D341Med (cell line): Measurements from ENCODE around the gene PRDM2.

Experiments
- DNase-seq: peaks from one replicate; pipeline ENCODE4 v3.0.0; 2012; ENCODE audit warnings: low spot score

The PRDM2 gene

GRCh38 chr1:13766592-13767564 is 66.9 kb downstream of the PRDM2 start:
- no peak for DNase-seq

- no peak for DNase-seq
Measured at GRCh38 chr1:13769212-13769611, 69.2 kb downstream of the PRDM2 start.

GRCh38 chr1:13769830-13770229 is 69.8 kb downstream of the PRDM2 start:
- no peak for DNase-seq

DNA sequence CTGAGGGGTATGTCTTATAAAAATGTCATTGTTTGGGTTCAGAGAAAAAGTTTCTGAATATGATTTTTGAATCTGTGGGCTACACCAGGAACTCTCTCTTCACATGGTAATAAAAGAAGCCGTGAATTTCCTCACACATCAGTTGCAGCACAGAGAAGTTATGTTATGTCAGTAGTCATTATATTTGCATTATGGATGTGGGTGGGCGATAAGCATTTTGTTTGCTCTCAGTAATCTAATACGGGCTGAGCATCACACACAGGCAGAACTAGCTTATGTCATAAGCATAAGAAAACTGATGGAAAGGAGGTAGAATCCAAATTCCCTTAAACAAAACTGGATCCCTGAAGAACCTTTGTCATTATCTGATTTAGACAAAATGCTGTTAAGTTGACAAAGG is 70.8 kb downstream of the PRDM2 start:
- DNase-seq: no peak

DNA sequence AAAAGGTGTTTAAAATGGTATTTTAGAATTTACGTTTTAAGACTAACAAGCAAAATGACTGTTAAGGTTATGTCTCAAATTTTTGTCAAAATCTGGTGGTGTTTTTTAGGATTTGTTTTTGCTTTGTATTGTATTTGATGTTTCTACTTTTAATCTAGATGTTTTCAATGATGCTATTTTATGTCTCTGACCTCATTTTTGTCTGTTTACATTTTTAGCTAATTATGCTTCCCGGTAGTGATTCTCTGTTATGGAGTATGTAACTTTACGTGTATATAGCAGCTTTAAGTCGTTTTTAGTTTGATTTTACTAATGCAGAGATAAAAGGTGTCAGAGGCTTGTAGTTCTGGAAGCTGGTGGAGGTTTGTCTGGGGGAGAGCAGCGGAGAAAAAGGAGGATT is 71.8 kb downstream of the PRDM2 start:
- no peak for DNase-seq

DNA sequence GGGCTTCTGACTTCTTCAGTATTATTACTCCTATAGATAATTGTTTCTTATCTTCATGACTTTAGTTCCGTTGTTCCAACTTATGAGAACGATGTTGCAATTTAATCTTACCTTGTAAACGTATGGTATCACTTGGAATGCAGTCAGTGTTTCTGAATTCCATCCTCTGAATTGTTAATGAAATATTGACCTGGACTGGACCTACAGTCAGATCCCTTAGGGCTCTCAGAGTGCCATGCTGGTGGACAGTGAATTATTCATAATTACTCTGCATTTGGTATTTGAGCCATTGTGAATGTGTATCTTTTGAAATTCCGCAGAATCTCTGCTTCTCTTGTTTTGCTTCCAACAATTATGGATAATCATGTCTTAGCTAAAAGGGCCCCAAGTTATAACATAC is 72.3 kb downstream of the PRDM2 start:
- no peak for DNase-seq

DNA sequence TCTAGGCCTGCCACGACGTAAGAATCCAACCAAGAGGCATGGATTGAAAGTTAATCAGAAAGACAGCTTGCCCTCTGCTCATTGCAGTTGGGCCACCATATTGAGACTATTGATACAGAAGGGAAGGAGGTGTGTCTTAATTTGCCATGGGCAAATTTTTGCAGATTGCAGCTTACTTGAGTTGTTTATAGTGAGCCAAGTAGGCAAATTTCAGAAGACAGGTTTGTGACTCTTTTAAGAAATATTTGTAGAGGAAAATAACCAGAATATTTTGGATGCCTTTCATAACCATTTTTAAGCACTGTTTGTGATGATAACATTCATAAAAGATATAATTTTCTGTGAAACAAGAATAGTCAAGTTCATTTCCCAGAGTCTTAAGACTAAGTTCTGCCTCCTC is 74.1 kb downstream of the PRDM2 start:
- no peak for DNase-seq

- DNase-seq: no peak
Measured at GRCh38 chr1:13775459-13775858, 75.5 kb downstream of the PRDM2 start.

DNA sequence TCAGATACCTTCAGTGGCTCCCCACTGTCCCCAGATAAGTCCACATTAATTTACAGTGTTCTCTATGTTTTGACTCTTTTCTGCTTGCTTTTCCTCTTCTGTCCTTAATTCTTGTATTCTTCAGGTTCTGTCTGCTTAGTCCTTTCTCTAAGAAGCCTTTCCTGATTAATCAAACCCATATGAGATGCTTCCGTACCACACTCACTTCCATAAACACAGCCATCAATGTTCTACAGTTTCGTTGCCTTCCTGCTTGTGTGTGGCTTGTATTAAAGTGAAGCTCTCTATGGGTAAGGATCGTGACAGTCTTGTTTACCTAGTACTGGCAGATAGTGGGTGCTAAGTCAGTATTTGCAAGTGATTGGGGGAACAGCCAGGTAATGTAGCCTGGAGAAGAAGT is 75.9 kb downstream of the PRDM2 start:
- no peak for DNase-seq

DNA sequence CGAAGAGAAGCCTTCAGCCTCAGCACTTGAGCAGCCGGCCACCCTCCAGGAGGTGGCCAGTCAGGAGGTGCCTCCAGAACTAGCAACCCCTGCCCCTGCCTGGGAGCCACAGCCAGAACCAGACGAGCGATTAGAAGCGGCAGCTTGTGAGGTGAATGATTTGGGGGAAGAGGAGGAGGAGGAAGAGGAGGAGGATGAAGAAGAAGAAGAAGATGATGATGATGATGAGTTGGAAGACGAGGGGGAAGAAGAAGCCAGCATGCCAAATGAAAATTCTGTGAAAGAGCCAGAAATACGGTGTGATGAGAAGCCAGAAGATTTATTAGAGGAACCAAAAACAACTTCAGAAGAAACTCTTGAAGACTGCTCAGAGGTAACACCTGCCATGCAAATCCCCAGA is 78.4 kb downstream of the PRDM2 start:
- DNase-seq: no peak

DNA sequence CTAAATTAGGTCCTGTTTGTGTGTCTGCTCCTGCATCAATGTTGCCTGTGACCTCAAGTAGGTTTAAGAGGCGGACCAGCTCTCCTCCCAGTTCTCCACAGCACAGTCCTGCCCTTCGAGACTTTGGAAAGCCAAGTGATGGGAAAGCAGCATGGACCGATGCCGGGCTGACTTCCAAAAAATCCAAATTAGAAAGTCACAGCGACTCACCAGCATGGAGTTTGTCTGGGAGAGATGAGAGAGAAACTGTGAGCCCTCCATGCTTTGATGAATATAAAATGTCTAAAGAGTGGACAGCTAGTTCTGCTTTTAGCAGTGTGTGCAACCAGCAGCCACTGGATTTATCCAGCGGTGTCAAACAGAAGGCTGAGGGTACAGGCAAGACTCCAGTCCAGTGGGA is 79.9 kb downstream of the PRDM2 start:
- no peak for DNase-seq

DNA sequence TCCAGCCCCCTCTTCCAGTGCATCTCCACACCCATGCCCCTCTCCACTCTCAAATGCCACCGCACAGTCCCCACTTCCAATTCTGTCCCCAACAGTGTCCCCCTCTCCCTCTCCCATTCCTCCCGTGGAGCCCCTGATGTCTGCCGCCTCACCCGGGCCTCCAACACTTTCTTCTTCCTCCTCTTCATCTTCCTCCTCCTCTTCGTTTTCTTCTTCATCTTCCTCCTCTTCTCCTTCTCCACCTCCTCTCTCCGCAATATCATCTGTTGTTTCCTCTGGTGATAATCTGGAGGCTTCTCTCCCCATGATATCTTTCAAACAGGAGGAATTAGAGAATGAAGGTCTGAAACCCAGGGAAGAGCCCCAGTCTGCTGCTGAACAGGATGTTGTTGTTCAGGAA is 80.8 kb downstream of the PRDM2 start:
- no peak for DNase-seq

- no peak for DNase-seq
Measured at GRCh38 chr1:13781228-13781627, 81.2 kb downstream of the PRDM2 start.

- DNase-seq: no peak
Measured at GRCh38 chr1:13781907-13782633, 82.1 kb downstream of the PRDM2 start.

- no peak for DNase-seq
Measured at GRCh38 chr1:13782634-13783360, 82.8 kb downstream of the PRDM2 start.

- no peak for DNase-seq
Measured at GRCh38 chr1:13783551-13783950, 83.6 kb downstream of the PRDM2 start.

DNA sequence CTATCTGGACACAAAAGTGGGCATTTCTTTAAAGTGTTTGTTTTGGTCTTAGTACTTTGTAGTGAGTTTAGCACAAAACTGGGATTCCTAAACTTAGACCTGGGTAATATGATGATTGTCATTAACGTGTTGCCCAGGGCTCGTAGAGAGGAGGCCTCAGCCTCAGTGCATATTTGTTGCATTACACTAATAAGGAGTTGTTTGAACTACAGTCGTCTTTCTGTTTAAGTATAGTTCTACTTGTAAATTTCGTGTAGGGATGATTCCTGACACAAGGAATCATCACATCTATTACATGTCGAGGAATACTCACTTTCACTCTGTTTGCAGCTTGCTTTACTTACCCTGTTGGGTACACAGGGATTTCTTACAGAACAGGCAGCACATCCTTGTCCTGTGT is 85.0 kb downstream of the PRDM2 start:
- DNase-seq: no peak

GRCh38 chr1:13786541-13786940 is 86.6 kb downstream of the PRDM2 start:
- DNase-seq: no peak

- no peak for DNase-seq
Measured at GRCh38 chr1:13788795-13789194, 88.8 kb downstream of the PRDM2 start.

DNA sequence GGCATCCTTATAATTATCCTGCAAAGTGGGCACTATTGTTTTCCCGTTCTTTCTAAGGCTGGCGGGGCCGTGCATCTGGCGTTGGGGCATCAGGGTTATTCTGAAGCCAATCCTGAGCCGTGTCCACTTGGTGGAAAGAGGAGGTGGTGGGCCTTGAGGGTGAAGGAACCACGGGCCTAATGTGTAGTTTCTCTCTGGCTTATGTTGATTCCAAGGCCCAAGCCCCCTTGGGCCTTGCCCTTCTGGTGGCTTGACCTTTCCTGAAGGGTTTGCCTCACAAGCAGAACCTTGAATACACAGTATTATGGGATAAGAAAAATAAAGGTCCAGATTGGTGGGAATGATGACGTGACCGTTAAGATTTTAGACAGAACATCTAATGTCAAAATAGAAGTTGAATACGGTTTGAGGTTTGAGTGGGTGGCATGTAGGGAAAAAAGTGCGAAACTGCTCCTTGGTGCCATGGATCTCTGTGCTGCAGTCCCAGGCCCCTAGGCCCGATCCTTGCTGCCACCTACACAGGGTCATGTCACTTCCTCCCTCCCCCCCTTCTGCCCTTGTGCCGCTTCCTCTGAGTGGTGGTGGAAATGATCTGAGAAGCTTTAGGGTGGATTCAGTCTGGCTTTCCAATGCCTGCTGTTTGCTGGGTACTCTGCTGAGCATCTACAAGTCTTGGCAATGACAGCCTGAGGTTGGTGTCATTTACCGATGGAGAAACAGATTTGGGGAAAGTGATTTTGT is 90.5 kb downstream of the PRDM2 start:
- DNase-seq: no peak

DNA sequence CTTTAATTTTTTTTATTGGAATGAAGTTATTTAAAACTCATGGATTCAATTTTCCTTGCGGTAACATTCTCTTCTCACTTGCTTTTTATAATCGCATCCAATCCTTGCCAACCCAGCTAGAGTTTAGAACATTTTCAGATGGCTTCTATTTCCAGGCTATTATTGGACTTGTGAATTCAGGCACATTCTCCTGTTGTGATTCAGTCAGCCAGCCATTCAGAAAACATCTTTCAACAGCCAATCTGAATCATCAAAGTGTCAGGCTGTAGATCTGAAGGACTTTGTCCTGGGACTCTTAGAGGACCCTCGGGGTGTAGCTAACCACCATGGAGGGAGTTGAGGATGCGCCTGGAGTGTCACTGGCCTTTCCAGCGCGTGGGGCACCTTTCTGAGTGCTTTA is 92.4 kb downstream of the PRDM2 start:
- no peak for DNase-seq
